Smooth muscle cell (in vitro differentiated cells): ENCODE data around the gene DLGAP1. TPM values are rescaled to one million over a fixed set of nuclear protein-coding genes. Genes with fewer than 3 reads are reported as not detected.

ENCODE experiments used
- DNase-seq: peaks from one replicate; lab custom pipeline; 2025; ENCODE audit not compliant: unreplicated experiment; lab: John Stamatoyannopoulos, UW
- H2AFZ ChIP-seq: fragments of 200-600 bp; sonication (generic); 2 replicates; pipeline ENCODE4 v1.6.0; 2016; ENCODE audit warnings: antibody characterized with exemption, low read depth, mild to moderate bottlenecking
- H3F3A ChIP-seq: fragments of 200-600 bp; sonication (generic); 2 replicates; pipeline ENCODE4 v1.6.0; 2017; ENCODE audit warnings: antibody characterized with exemption, low read depth
- H3K27ac ChIP-seq: fragments of 200-600 bp; sonication (generic); 2 replicates; pipeline ENCODE4 v1.5.1; 2016; ENCODE audit warnings: low read depth, mild to moderate bottlenecking
- H3K27me3 ChIP-seq: fragments of 200-600 bp; sonication (generic); 2 replicates; pipeline ENCODE4 v1.6.1; 2016; ENCODE audit warnings: low read depth, mild to moderate bottlenecking
- H3K36me3 ChIP-seq: fragments of 200-600 bp; sonication (generic); 2 replicates; pipeline ENCODE4 v1.5.1; 2016; ENCODE audit warnings: low read depth
- H3K4me1 ChIP-seq: fragments of 200-600 bp; sonication (generic); 2 replicates; pipeline ENCODE4 v1.5.1; 2016; ENCODE audit warnings: low read depth
- H3K4me2 ChIP-seq: fragments of 200-600 bp; sonication (generic); 2 replicates; pipeline ENCODE4 v1.6.0; 2016; ENCODE audit warnings: mild to moderate bottlenecking
- H3K4me3 ChIP-seq: fragments of 200-600 bp; sonication (generic); 2 replicates; pipeline ENCODE4 v1.5.1; 2016; ENCODE audit warnings: mild to moderate bottlenecking
- H3K79me2 ChIP-seq: fragments of 200-600 bp; sonication (generic); 2 replicates; pipeline ENCODE4 v1.6.0; 2016; ENCODE audit warnings: low read depth, mild to moderate bottlenecking
- H3K9ac ChIP-seq: fragments of 200-600 bp; sonication (generic); 2 replicates; pipeline ENCODE4 v1.6.0; 2016; ENCODE audit warnings: low read depth
- H3K9me3 ChIP-seq: fragments of 200-600 bp; sonication (generic); replicated peaks from 2 replicates; pipeline ENCODE4 v1.5.1; 2016; ENCODE audit warnings: low read depth
- H4K20me1 ChIP-seq: fragments of 200-600 bp; sonication (generic); 2 replicates; pipeline ENCODE4 v1.6.0; 2016; ENCODE audit warnings: low read depth
- WGBS: methylation state at CpG from one replicate; pipeline ENCODE4 v1.1.7; 2016; ENCODE audit warnings: low lambda C conversion rate; 5-methylcytosine and 5-hydroxymethylcytosine counted together
- polyA plus RNA-seq: library from polyadenylated mRNA; unstranded; fragments of >200 nt; fragmentation: Nextera tagmentation; extraction: Ambion mirVana; gene quantifications from 2 replicates; pipeline ENCODE4 v1.2.1, GENCODE V29; 2016
- total RNA-seq: library from RNA; depleted of rRNA; stranded (reverse); fragments of >200 nt; gene quantifications from 2 replicates; pipeline ENCODE4 v1.2.3, GENCODE V29; 2014
- TF ChIP-seq, protein P1 (sequence below): fragments of 200-600 bp; sonication (generic); IDR thresholded peaks from 2 replicates; pipeline ENCODE4 v1.5.1; 2017; ENCODE audit warnings: borderline replicate concordance, mild to moderate bottlenecking, antibody characterized with exemption; ENCODE audit not compliant: insufficient read depth, poor library complexity, severe bottlenecking

The DLGAP1 gene
- total and polyA plus RNA-seq, 2 experiments from 2014 or later, result 2.6 to 11.3 TPM

DNA sequence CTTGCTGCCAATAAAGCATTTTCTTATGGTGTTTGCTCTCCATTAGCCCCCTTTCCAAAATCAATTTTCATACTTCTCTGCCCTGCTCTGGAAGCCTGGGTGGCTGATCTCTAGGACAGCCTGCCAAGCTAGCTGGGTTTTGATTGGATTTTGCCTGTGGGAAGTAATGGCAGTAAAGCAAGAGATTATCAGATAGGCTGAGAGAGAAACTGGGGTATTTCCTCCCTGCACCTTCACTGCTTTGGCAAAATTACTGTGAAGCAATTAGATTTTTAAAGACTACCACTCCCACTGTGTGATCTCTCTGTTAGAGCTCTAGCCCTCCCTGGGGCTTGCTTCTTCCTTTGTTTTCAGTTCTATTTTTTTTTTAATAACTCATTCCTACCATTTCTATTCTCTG lies 223.8 kb downstream of the DLGAP1 start:
- Histone ChIP-seq H3K27me3 (no peaks in the 10 kb centered on the region), H4K20me1 (peaks cover 18% of the 10 kb centered on the region), H3K79me2 (no peaks in the 10 kb centered on the region), H3K27ac (no peak overlapping the region), H3K9ac (no peak overlapping the region), H3K36me3 (no peaks in the 10 kb centered on the region), H2AFZ (no peak overlapping the region), H3K4me2 (no peak overlapping the region), H3K4me3 (no peak overlapping the region), H3K4me1 (peaks cover 11% of the 10 kb centered on the region), H3F3A (no peaks in the 10 kb centered on the region), H3K9me3 (no peaks in the 10 kb centered on the region)
- no peak for DNase-seq
- TF ChIP-seq, protein P1, sequence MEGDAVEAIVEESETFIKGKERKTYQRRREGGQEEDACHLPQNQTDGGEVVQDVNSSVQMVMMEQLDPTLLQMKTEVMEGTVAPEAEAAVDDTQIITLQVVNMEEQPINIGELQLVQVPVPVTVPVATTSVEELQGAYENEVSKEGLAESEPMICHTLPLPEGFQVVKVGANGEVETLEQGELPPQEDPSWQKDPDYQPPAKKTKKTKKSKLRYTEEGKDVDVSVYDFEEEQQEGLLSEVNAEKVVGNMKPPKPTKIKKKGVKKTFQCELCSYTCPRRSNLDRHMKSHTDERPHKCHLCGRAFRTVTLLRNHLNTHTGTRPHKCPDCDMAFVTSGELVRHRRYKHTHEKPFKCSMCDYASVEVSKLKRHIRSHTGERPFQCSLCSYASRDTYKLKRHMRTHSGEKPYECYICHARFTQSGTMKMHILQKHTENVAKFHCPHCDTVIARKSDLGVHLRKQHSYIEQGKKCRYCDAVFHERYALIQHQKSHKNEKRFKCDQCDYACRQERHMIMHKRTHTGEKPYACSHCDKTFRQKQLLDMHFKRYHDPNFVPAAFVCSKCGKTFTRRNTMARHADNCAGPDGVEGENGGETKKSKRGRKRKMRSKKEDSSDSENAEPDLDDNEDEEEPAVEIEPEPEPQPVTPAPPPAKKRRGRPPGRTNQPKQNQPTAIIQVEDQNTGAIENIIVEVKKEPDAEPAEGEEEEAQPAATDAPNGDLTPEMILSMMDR, result no peak

DNA sequence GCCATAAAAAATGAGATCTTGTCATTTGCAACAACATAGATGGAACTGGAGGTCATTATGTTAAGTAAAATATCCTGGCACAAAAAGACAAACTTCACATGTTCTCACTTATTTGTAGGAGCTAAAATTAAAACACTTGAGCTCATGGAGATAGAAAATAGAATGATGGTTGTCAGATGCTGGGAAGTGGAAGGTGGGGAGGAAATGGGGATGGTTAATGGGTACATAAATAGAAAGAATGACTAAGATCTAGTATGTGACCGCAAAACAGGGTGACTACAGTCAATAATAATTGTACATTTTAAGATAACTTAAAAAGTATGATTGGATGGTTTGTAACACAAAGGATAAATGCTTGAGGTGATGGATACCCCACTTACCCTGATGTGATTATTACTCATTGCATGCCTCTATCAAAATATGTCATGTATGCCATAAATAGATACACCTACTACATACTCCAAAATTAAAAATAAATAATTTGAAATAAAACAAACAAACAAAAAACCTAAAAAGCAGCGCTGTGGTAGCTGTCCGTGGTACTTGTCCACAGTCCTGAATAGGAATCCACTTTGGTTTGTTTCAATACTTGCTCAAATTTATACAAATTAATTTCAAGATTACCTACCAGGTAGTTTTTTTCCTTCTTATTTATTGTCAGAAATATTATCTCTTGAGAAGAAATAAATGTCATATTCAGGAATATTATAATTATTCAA lies 224.5 kb downstream of the DLGAP1 start:
- no peak overlapping the region for H3K4me3 ChIP-seq
- 88% methylated on average over 3 of the region's 3 CpGs for WGBS
- no peak overlapping the region for H3K27ac ChIP-seq
- H3K27me3 ChIP-seq, result no peaks in the 10 kb centered on the region
- H3K9me3 ChIP-seq, result no peaks in the 10 kb centered on the region
- peaks cover 11% of the 10 kb centered on the region for H3K4me1 ChIP-seq
- TF ChIP-seq, protein P1, result no peak
- H2AFZ ChIP-seq, result no peak overlapping the region
- DNase-seq, result no peak
- H4K20me1 ChIP-seq, result peaks cover 18% of the 10 kb centered on the region
- no peaks in the 10 kb centered on the region for H3F3A ChIP-seq
- no peaks in the 10 kb centered on the region for H3K79me2 ChIP-seq
- no peak overlapping the region for H3K9ac ChIP-seq
- no peak overlapping the region for H3K4me2 ChIP-seq
- no peaks in the 10 kb centered on the region for H3K36me3 ChIP-seq

DNA sequence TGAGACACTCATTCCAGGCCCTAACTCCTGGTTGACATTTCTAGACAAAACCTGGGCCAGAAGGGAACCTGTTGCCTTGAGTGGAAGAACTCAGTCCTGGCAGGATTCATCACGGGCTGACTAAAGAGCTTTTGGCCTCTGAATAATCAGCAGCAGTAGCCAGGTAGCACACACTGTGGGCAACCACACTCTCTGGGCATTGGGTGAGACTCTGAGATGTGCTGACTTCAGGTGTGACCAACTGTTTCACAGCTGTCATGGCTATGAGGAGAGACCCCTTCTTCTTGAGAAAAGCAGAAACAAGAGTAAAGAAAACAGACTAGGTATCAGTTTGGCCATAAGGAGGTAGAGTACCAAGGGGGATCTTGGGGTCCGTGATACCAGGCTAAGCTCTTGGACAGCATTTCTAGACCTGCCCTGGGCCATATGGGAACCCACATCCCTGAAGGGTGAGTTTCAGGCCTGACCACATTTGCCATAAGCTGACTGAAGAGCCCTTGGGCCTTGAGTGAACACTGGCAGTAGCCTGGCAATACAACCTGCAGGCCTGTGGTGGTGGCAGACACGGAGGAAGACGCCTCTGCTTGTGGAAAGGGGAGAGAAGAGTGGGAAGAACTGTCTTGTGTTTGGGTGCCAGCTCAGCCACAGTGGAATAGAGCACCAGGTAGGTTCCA lies 230.9 kb downstream of the DLGAP1 start:
- Histone ChIP-seq H3K9me3 (no peaks in the 10 kb centered on the region), H3K4me2 (no peak overlapping the region), H4K20me1 (peaks cover 6% of the 10 kb centered on the region), H3F3A (no peaks in the 10 kb centered on the region), H3K36me3 (no peaks in the 10 kb centered on the region), H3K9ac (no peak overlapping the region), H3K4me1 (no peaks in the 10 kb centered on the region), H3K27ac (no peak overlapping the region), H3K27me3 (no peaks in the 10 kb centered on the region), H3K4me3 (no peak overlapping the region), H2AFZ (no peak overlapping the region), H3K79me2 (peaks cover 3% of the 10 kb centered on the region)
- WGBS, result 92% methylated on average over 4 of the region's 4 CpGs
- TF ChIP-seq, protein P1, result no peak
- DNase-seq, result no peak
